ENCODE measurements around the gene GAN. TPM values are rescaled to one million over a fixed set of nuclear protein-coding genes. Genes with fewer than 3 reads are reported as not detected.

Gene GAN
- total RNA-seq, 4 donors from 2014 or later: 12.9 to 15.7 (median 14.0) TPM

GRCh38 chr16:81374550-81374949 is 59.8 kb downstream of the GAN start:
- 59 to 71% methylated on average over 2 to 3 of the region's 3 CpGs for WGBS, 2 donors (ENCODE audit: low coverage in 1 of 2)
- Histone ChIP-seq H3K27ac (no peak overlapping the region), H3K27me3 (no peaks in the 10 kb centered on the region), H3K36me3 (peaks cover 0 to 76% of the 10 kb centered on the region in 2 donors), H3K4me3 (no peak overlapping the region), H3K9me3 (no peaks in the 10 kb centered on the region), H3K4me1 (no peaks in the 10 kb centered on the region)
- no peak for ATAC-seq
- TF ChIP-seq POLR2AphosphoS5 (IDR thresholded peaks at IDR 0.05): no peak
- no peak for TF ChIP-seq EP300 (IDR thresholded peaks at IDR 0.05)
- TF ChIP-seq, protein P1, sequence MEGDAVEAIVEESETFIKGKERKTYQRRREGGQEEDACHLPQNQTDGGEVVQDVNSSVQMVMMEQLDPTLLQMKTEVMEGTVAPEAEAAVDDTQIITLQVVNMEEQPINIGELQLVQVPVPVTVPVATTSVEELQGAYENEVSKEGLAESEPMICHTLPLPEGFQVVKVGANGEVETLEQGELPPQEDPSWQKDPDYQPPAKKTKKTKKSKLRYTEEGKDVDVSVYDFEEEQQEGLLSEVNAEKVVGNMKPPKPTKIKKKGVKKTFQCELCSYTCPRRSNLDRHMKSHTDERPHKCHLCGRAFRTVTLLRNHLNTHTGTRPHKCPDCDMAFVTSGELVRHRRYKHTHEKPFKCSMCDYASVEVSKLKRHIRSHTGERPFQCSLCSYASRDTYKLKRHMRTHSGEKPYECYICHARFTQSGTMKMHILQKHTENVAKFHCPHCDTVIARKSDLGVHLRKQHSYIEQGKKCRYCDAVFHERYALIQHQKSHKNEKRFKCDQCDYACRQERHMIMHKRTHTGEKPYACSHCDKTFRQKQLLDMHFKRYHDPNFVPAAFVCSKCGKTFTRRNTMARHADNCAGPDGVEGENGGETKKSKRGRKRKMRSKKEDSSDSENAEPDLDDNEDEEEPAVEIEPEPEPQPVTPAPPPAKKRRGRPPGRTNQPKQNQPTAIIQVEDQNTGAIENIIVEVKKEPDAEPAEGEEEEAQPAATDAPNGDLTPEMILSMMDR (IDR thresholded peaks at IDR 0.05): no peak
- TF ChIP-seq POLR2A (IDR thresholded peaks at IDR 0.05): no peak

DNA sequence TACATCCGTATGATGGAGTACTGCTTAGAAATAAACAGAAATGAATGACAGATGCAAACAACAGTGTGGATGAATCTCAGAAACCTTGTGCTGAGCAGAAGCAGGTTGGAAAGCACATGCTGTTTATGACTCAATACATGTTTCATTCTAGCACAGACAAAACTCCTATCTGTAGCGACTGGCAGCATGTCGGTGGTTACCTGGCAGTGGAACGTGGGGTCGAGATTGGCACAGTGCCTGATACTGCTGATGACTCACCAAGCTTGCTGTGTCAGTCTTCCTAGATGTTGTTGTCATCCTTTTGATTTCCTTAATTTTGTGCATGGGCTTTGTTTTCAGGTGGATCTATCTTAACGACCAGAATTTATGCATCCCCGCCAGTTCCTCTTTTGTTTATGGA is 62.1 kb downstream of the GAN start:
- WGBS, 2 donors (ENCODE audit: low coverage in 1 of 2): 76 to 91% methylated on average over 4 to 7 of the region's 7 CpGs

GRCh38 chr16:81378049-81378448 is 63.3 kb downstream of the GAN start:
- H3K9me3 ChIP-seq: no peaks in the 10 kb centered on the region
- H3K36me3 ChIP-seq: peaks cover 0 to 56% of the 10 kb centered on the region in 2 donors
- H3K4me1 ChIP-seq: peaks cover 0 to 14% (median 0%) of the 10 kb centered on the region in 3 donors
- no peak overlapping the region for H3K27ac ChIP-seq
- no peak overlapping the region for H3K4me3 ChIP-seq
- WGBS, 2 donors (ENCODE audit: low coverage in 1 of 2): 90 to 92% methylated on average over 4 of the region's 4 CpGs
- H3K27me3 ChIP-seq: no peaks in the 10 kb centered on the region
- no peak for ATAC-seq
- no peak for TF ChIP-seq POLR2A (IDR thresholded peaks at IDR 0.05)
- TF ChIP-seq POLR2AphosphoS5 (IDR thresholded peaks at IDR 0.05): no peak
- no peak for TF ChIP-seq EP300 (IDR thresholded peaks at IDR 0.05)
- TF ChIP-seq, protein P1 (IDR thresholded peaks at IDR 0.05): no peak

More for the DNA sequence above, 62.1 kb downstream of the GAN start:
- Histone ChIP-seq H3K27me3 (no peaks in the 10 kb centered on the region), H3K36me3 (peaks cover 0 to 68% of the 10 kb centered on the region in 2 donors), H3K4me1 (peaks cover 0 to 2% (median 0%) of the 10 kb centered on the region in 3 donors), H3K9me3 (no peaks in the 10 kb centered on the region), H3K4me3 (no peak overlapping the region), H3K27ac (no peak overlapping the region)
- TF ChIP-seq, protein P1 (IDR thresholded peaks at IDR 0.05): no peak
- TF ChIP-seq EP300 (IDR thresholded peaks at IDR 0.05) (no peak), POLR2A (IDR thresholded peaks at IDR 0.05) (no peak), POLR2AphosphoS5 (IDR thresholded peaks at IDR 0.05) (no peak)
- no peak for ATAC-seq

GRCh38 chr16:81380932-81381331 is 66.2 kb downstream of the GAN start:
- H3K27ac ChIP-seq: no peak overlapping the region
- H3K4me3 ChIP-seq: no peak overlapping the region
- peaks cover 0 to 42% of the 10 kb centered on the region in 2 donors for H3K36me3 ChIP-seq
- 67 to 79% methylated on average over 1 to 2 of the region's 3 CpGs for WGBS, 2 donors (ENCODE audit: low coverage in 1 of 2)
- peaks cover 8 to 43% (median 9%) of the 10 kb centered on the region in 3 donors for H3K4me1 ChIP-seq
- H3K9me3 ChIP-seq: no peaks in the 10 kb centered on the region
- no peaks in the 10 kb centered on the region for H3K27me3 ChIP-seq
- no peak for ATAC-seq
- TF ChIP-seq POLR2AphosphoS5 (IDR thresholded peaks at IDR 0.05) (no peak), EP300 (IDR thresholded peaks at IDR 0.05) (no peak), POLR2A (IDR thresholded peaks at IDR 0.05) (no peak)
- TF ChIP-seq, protein P1 (IDR thresholded peaks at IDR 0.05): no peak

DNA sequence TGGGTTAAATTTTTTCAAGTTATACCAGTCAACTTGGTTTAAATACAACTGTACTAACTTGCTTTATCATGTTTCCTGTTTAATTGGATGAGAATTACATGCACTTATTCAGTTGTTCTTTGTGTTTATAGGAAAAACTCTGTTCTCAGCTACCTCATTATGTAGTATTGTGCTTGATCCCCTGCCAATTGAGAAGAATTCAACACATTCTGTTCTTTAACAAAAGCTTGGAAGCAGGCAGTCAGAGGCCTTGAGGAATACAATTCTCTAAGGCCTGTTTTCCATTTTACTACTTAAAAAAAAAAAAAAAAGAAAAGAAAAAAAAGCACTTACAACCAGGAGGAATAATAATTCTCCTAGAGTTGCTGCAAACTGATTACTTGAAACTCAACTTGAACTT is 69.2 kb downstream of the GAN start:
- H3K4me1 ChIP-seq: peaks cover 8 to 43% (median 9%) of the 10 kb centered on the region in 3 donors
- peak; percentile 78 for ATAC-seq
- H3K36me3 ChIP-seq: peaks cover 0 to 30% of the 10 kb centered on the region in 2 donors
- no peak for TF ChIP-seq POLR2A (IDR thresholded peaks at IDR 0.05)
- no peak overlapping the region for H3K4me3 ChIP-seq
- H3K9me3 ChIP-seq: no peaks in the 10 kb centered on the region
- peak overlapping the region; percentile 79 to 92 (median 82) for H3K27ac ChIP-seq
- H3K27me3 ChIP-seq: no peaks in the 10 kb centered on the region

All from gastroesophageal sphincter (tissue), 4 donors.